ENCODE results near the gene DPF1.

DNA sequence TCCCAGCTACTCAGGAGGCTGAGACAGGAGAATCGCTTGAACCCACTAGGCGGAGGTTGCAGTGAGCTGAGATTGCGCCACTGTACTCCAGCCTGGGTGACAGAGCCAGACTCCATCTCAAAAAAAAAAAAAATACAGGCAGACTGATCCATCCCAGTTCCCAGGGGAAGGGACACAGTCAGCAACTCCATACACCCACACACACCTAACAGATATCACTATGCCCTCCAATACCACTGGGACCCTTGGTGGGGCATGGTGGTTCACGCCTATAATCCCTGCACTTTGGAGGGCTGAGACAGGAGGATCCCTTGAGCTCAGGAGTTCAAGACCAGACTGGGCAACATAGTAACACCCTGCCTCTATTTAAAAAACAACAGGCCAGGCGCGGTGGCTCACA is 2.6 kb downstream of the DPF1 start:
- TF ChIP-seq, protein P1, sequence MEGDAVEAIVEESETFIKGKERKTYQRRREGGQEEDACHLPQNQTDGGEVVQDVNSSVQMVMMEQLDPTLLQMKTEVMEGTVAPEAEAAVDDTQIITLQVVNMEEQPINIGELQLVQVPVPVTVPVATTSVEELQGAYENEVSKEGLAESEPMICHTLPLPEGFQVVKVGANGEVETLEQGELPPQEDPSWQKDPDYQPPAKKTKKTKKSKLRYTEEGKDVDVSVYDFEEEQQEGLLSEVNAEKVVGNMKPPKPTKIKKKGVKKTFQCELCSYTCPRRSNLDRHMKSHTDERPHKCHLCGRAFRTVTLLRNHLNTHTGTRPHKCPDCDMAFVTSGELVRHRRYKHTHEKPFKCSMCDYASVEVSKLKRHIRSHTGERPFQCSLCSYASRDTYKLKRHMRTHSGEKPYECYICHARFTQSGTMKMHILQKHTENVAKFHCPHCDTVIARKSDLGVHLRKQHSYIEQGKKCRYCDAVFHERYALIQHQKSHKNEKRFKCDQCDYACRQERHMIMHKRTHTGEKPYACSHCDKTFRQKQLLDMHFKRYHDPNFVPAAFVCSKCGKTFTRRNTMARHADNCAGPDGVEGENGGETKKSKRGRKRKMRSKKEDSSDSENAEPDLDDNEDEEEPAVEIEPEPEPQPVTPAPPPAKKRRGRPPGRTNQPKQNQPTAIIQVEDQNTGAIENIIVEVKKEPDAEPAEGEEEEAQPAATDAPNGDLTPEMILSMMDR (IDR thresholded peaks at IDR 0.05): no peak
- no peak for TF ChIP-seq EZH2 (IDR thresholded peaks at IDR 0.05)

Measured in neural progenitor cell (in vitro differentiated cells).